GM06990 (cell line): ENCODE measurements around the gene KIF2A.

Experiments
- DNase-seq: peaks from one replicate; pipeline ENCODE4 v3.0.0-alpha.2; 2011; ENCODE audit not compliant: insufficient read length; ENCODE audit errors: extremely low read depth
- H3K27me3 ChIP-seq: replicated peaks from 2 replicates; pipeline ENCODE4 v1.6.0; 2011; ENCODE audit warnings: low read length; ENCODE audit not compliant: control insufficient read depth, insufficient read depth
- H3K36me3 ChIP-seq: 2 replicates; pipeline ENCODE4 v1.5.1; 2011; ENCODE audit warnings: low read length; ENCODE audit not compliant: control insufficient read depth, insufficient read depth
- H3K4me3 ChIP-seq: replicated peaks from 2 replicates; pipeline ENCODE4 v1.5.1; 2011; ENCODE audit warnings: low read depth, mild to moderate bottlenecking, control low read depth, low read length
- CTCF ChIP-seq: IDR thresholded peaks from 2 replicates; pipeline ENCODE4 v1.5.1; 2011; ENCODE audit warnings: low read length, control low read depth, mild to moderate bottlenecking, inconsistent platforms; ENCODE audit not compliant: insufficient read depth, poor library complexity, severe bottlenecking

KIF2A gene

GRCh38 chr5:62273687-62274086 lies 32.3 kb upstream of the KIF2A start:
- no peak for DNase-seq
- Histone ChIP-seq H3K36me3 (no peaks in the 10 kb centered on the region), H3K4me3 (no peak overlapping the region), H3K27me3 (no peaks in the 10 kb centered on the region)
- no peak for TF ChIP-seq CTCF

- TF ChIP-seq CTCF = no peak
- no peak overlapping the region for H3K4me3 ChIP-seq
- H3K36me3 ChIP-seq = no peaks in the 10 kb centered on the region
- H3K27me3 ChIP-seq = no peaks in the 10 kb centered on the region
- no peak for DNase-seq
Measured at GRCh38 chr5:62275581-62275980, 30.4 kb upstream of the KIF2A start.

- TF ChIP-seq CTCF = no peak
- DNase-seq = no peak
- Histone ChIP-seq H3K27me3 (no peaks in the 10 kb centered on the region), H3K4me3 (no peak overlapping the region), H3K36me3 (no peaks in the 10 kb centered on the region)
Measured at GRCh38 chr5:62281411-62281810, 24.6 kb upstream of the KIF2A start.

DNA sequence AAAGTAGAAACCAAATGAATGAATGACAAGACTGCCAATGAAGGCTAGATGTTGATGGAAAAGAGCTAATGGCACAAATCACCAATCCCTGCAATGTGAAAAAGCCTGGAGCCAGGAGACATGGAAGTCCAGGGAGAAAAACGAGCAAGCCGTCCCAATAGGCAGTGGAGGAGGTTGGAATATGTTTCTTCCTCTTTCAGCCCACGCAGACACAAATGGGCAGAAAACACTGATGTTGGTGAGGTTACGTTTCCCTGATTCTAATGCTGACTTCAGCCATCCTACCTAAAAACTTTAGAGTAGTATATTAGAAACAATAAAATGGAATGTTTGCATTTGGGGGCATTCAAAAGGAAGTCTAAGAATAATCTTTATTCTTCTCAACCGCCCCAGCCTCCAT lies 23.9 kb upstream of the KIF2A start:
- Histone ChIP-seq H3K36me3 (no peaks in the 10 kb centered on the region), H3K4me3 (no peak overlapping the region), H3K27me3 (no peaks in the 10 kb centered on the region)
- TF ChIP-seq CTCF = no peak
- DNase-seq = no peak

DNA sequence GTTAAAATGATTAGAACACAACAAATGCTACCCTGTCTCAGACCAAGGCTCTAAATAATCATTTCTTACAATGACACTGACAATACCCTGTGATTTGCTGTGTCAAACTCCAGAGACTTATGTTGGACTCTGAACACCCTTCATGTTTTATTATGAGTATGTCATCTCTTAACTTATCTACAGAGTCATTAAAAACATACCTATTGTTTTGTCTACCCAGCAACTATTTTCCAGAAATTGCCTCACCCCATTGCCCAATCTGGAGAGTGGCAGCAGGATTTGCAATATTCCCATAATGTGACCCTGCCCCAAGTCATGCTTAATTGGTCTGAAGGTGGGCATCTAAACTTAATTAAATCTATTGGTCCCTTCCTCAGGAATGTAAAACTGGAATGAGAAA lies 23.0 kb upstream of the KIF2A start:
- Histone ChIP-seq H3K4me3 (no peak overlapping the region), H3K27me3 (no peaks in the 10 kb centered on the region), H3K36me3 (no peaks in the 10 kb centered on the region)
- DNase-seq = no peak
- TF ChIP-seq CTCF = no peak

GRCh38 chr5:62283861-62284260 lies 22.1 kb upstream of the KIF2A start:
- no peak for TF ChIP-seq CTCF

More at GRCh38 chr5:62283861-62284260, 22.1 kb upstream of the KIF2A start:
- no peak overlapping the region for H3K4me3 ChIP-seq
- no peaks in the 10 kb centered on the region for H3K36me3 ChIP-seq
- H3K27me3 ChIP-seq = no peaks in the 10 kb centered on the region
- no peak for DNase-seq
